HL-60 (cell line): ENCODE results near the gene MAPKAPK2.
A peak's percentile ranks its signal among the peaks of the same experiment; 100 is the strongest.

ENCODE experiments used
- DNase-seq, 2 experiments: peaks; one replicate each; pipeline ENCODE4 v3.0.0-alpha.2; 2010 to 2020; ENCODE audit warnings: low read depth in 1 of 2, low spot score in 1 of 2
- H3K27ac ChIP-seq: fragments of 250-450 bp; sonication (Bioruptor Pico); replicated peaks from 2 replicates; pipeline ENCODE4 v1.5.1; 2020; ENCODE audit warnings: mild to moderate bottlenecking, moderate library complexity
- H3K27me3 ChIP-seq: fragments of 250-450 bp; sonication (Bioruptor Pico); 2 replicates; pipeline ENCODE4 v1.5.1; 2021; ENCODE audit warnings: mild to moderate bottlenecking, moderate library complexity; ENCODE audit not compliant: insufficient read depth, poor library complexity, severe bottlenecking
- H3K4me3 ChIP-seq: replicated peaks from 2 replicates; pipeline ENCODE4 v1.5.1; 2011; ENCODE audit warnings: mild to moderate bottlenecking, control low read depth, low read length; ENCODE audit not compliant: insufficient read depth
- GABPA ChIP-seq: IDR thresholded peaks from 2 replicates; pipeline ENCODE4 v1.6.1; 2012; ENCODE audit warnings: low read depth
- POLR2AphosphoS5 ChIP-seq: IDR thresholded peaks from 2 replicates; pipeline ENCODE4 v1.6.1; 2012; ENCODE audit warnings: low read depth
- SPI1 ChIP-seq: IDR thresholded peaks from 2 replicates; pipeline ENCODE4 v1.6.1; 2012; ENCODE audit warnings: low read depth, mild to moderate bottlenecking, borderline replicate concordance
- TF ChIP-seq, protein P1 (sequence below): IDR thresholded peaks from one replicate; pipeline ENCODE4 v1.5.1; 2011; ENCODE audit warnings: low read length, control low read depth, inconsistent platforms; ENCODE audit not compliant: insufficient read depth
- TF ChIP-seq, protein P2 (sequence below): IDR thresholded peaks from 2 replicates; pipeline ENCODE4 v1.6.1; 2012; ENCODE audit warnings: low read depth; ENCODE audit not compliant: insufficient replicate concordance

The MAPKAPK2 gene

DNA sequence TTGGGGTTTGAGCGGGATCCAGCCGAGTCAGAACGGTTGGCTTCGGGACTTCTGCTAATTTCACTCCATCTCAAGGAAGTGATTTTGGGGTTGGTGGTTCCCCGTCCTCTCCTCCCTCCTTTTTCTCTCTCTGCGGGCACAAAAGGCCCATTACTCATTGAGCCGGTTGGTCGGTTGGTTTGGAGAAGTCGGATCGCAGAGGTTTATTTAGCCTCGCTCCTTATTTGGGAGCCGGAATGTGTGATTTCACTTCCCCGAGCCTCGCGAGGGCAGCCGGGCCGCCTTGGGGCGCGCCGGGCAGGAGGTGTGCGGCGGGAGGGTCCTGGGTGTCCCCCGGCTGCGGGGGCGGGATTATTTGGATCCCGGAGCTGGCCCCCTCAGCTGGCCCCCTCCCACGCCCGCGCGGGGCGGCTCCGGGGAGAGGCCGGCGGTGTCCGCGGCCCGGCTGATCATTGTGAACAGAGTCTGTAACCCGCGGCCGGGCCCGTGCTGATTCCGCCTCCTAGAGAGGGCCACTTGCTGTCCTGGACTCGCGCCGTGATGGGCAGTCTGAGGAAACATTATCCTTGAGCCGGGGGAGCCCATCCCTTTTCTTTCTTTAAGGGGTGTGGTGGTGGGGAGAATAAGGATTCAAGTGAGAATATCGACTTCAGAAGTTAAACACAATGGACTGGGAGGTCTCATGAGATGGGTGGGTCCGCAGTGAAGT is 1.2 kb downstream of the MAPKAPK2 start:
- H3K27me3 ChIP-seq, result no peaks in the 10 kb centered on the region
- TF ChIP-seq, protein P1, sequence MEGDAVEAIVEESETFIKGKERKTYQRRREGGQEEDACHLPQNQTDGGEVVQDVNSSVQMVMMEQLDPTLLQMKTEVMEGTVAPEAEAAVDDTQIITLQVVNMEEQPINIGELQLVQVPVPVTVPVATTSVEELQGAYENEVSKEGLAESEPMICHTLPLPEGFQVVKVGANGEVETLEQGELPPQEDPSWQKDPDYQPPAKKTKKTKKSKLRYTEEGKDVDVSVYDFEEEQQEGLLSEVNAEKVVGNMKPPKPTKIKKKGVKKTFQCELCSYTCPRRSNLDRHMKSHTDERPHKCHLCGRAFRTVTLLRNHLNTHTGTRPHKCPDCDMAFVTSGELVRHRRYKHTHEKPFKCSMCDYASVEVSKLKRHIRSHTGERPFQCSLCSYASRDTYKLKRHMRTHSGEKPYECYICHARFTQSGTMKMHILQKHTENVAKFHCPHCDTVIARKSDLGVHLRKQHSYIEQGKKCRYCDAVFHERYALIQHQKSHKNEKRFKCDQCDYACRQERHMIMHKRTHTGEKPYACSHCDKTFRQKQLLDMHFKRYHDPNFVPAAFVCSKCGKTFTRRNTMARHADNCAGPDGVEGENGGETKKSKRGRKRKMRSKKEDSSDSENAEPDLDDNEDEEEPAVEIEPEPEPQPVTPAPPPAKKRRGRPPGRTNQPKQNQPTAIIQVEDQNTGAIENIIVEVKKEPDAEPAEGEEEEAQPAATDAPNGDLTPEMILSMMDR, result no peak
- TF ChIP-seq SPI1, result peak; percentile 66; the same call in 1 of the 2 replicates
- peak; percentile 11; the same call in 1 of the 2 replicates for TF ChIP-seq POLR2AphosphoS5
- TF ChIP-seq, protein P2, sequence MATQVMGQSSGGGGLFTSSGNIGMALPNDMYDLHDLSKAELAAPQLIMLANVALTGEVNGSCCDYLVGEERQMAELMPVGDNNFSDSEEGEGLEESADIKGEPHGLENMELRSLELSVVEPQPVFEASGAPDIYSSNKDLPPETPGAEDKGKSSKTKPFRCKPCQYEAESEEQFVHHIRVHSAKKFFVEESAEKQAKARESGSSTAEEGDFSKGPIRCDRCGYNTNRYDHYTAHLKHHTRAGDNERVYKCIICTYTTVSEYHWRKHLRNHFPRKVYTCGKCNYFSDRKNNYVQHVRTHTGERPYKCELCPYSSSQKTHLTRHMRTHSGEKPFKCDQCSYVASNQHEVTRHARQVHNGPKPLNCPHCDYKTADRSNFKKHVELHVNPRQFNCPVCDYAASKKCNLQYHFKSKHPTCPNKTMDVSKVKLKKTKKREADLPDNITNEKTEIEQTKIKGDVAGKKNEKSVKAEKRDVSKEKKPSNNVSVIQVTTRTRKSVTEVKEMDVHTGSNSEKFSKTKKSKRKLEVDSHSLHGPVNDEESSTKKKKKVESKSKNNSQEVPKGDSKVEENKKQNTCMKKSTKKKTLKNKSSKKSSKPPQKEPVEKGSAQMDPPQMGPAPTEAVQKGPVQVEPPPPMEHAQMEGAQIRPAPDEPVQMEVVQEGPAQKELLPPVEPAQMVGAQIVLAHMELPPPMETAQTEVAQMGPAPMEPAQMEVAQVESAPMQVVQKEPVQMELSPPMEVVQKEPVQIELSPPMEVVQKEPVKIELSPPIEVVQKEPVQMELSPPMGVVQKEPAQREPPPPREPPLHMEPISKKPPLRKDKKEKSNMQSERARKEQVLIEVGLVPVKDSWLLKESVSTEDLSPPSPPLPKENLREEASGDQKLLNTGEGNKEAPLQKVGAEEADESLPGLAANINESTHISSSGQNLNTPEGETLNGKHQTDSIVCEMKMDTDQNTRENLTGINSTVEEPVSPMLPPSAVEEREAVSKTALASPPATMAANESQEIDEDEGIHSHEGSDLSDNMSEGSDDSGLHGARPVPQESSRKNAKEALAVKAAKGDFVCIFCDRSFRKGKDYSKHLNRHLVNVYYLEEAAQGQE, result no peak
- peak in 1 of 2 experiments; percentile 92 for DNase-seq
- H3K27ac ChIP-seq, result peak overlapping the region; percentile 73
- H3K4me3 ChIP-seq, result peak overlapping the region; percentile 78

DNA sequence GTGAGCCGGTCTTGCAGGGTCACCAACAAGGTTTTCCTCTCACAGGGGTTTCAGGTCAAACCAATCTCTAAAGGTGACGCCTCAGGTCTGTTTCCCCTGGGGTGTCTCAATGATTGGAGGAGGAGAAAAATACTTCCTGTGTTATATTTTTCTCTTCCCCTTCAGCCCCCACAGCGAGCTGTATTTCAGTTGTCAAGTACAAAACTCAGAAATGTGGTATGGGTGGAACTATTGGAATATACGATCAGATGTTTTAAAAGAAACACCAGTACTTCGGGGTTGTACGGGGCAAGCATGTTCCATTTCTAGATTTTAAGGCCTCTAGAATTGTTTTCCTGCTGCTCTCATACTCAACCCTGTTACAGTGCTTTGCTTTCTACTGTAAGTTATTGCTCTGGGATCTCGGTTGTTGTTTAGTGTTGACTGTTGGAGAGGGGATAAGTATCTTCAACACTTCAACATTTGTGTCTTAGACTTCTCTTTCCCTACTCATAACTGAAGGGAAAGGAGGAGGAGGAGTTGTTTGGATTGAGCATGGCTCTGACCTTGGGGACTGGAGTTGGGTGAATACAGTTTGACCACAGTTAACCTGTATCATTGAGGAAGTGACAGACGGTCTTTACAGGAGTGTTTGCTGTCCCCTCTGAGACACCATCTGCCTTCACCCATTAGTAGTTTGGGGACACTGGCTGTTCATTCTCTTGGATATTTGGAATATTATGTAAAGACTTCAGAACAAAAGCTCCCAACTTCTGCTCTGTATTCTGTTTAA is 2.0 kb downstream of the MAPKAPK2 start:
- Histone ChIP-seq H3K27ac (peak overlapping the region; percentile 73), H3K4me3 (peak overlapping the region; percentile 78), H3K27me3 (no peaks in the 10 kb centered on the region)
- peak in 1 of 2 experiments; percentile 32 for DNase-seq
- TF ChIP-seq SPI1 (peak; percentile 54; the same call in 1 of the 2 replicates), POLR2AphosphoS5 (no peak), GABPA (peak; percentile 57; the same call in 1 of the 2 replicates)
- TF ChIP-seq, protein P1, result no peak
- TF ChIP-seq, protein P2, result no peak

DNA sequence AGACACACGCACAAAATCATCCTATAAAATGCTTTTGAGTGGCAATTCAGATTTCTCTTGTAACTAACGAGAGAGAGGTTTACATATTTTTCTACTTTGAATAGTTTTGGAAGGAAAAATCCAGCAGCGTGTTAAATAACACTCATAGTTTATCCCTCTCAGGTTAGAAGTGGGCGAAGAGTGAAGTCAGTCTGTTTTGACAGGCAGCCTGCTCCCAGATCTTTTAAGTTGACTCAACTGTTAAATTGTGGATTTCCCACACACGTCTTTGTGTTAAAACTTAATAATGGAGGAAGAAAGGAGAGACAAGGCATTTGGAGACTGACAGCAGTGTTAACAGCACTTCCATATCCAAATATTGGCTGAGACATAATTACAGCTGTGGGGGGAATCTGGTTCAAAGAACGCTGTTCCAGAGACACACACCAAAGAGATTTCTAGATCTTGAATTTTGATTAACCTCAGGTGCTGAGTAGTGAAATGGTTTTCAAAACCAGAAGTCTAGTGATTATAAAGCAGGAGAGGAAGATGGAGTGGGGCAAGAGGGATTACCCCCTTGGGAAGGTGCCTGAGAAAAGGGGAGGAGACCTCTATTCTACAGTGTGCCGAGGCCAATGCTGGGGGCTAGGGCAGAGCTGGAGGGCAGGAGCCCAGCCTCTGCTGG is 2.7 kb downstream of the MAPKAPK2 start:
- Histone ChIP-seq H3K4me3 (peak overlapping the region; percentile 78), H3K27ac (peak overlapping the region; percentile 73), H3K27me3 (no peaks in the 10 kb centered on the region)
- DNase-seq, result no peak
- TF ChIP-seq, protein P2, result no peak
- TF ChIP-seq, protein P1, result no peak
- TF ChIP-seq SPI1, result no peak
- no peak for TF ChIP-seq POLR2AphosphoS5
- TF ChIP-seq GABPA, result no peak
